GM18858 (cell line): ENCODE data around the gene KCNK4.
"Not testable (repeated sequence)": the region's sequence is repeated elsewhere in the genome, so short reads cannot be mapped to it uniquely, and the experiment has no call there.

Source experiments
- ATAC-seq: cut with Tn5 transposase; IDR thresholded peaks from one replicate; pipeline ENCODE4 v1.9.1; 2021; ENCODE audit not compliant: unreplicated experiment

The KCNK4 gene

GRCh38 chr11:64305691-64306562, 14.8 kb downstream of the KCNK4 start:
- no peak for ATAC-seq

- no peak for ATAC-seq
Measured at GRCh38 chr11:64306563-64306875, 15.4 kb downstream of the KCNK4 start.

GRCh38 chr11:64306876-64307622, 15.9 kb downstream of the KCNK4 start:
- ATAC-seq = no peak

GRCh38 chr11:64307795-64308194, 16.7 kb downstream of the KCNK4 start:
- ATAC-seq = not testable (repeated sequence)

- no peak for ATAC-seq
Measured at GRCh38 chr11:64312947-64313346, 21.8 kb downstream of the KCNK4 start.

GRCh38 chr11:64313491-64314145, 22.5 kb downstream of the KCNK4 start:
- ATAC-seq = no peak

- no peak for ATAC-seq
Measured at GRCh38 chr11:64314146-64314804, 23.2 kb downstream of the KCNK4 start.

GRCh38 chr11:64314805-64315561, 23.9 kb downstream of the KCNK4 start:
- ATAC-seq = no peak

GRCh38 chr11:64315667-64316526, 24.8 kb downstream of the KCNK4 start:
- ATAC-seq = not testable (repeated sequence)

- no peak for ATAC-seq
Measured at GRCh38 chr11:64316672-64317324, 25.7 kb downstream of the KCNK4 start.

GRCh38 chr11:64317325-64317960, 26.3 kb downstream of the KCNK4 start, which contains the start of gene TRMT112:
Gene TRMT112 (minus strand): TSS chr11:64317559. CDS start chr11:64317526, 33 bp downstream.
- ATAC-seq = peak; percentile 47

GRCh38 chr11:64317961-64318765, 27.1 kb downstream of the KCNK4 start, which contains the start of gene PRDX5:
Gene PRDX5 (plus strand): TSS chr11:64318121. CDS start chr11:64318216, 95 bp downstream.
- peak; percentile 63 for ATAC-seq

- no peak for ATAC-seq
Measured at GRCh38 chr11:64318766-64319761, 28.0 kb downstream of the KCNK4 start.

- ATAC-seq = no peak
Measured at GRCh38 chr11:64320556-64320955, 29.5 kb downstream of the KCNK4 start.

GRCh38 chr11:64321026-64321425, 29.9 kb downstream of the KCNK4 start:
- ATAC-seq = no peak

GRCh38 chr11:64321533-64321932, 30.4 kb downstream of the KCNK4 start:
- ATAC-seq = no peak
